ENCODE data around the gene CTSD. TPM values are rescaled to one million over a fixed set of nuclear protein-coding genes. Genes with fewer than 3 reads are reported as not detected.

CTSD gene
- total and polyA plus RNA-seq, 2 of the 8 experiments (the other 6 are each of a cell fraction or from before 2014, with no cell fraction given) = 169 to 173 TPM

GRCh38 chr11:1735271-1735670 lies 28.5 kb downstream of the CTSD start (continued):
- no peak for TF ChIP-seq NRF1 (IDR thresholded peaks at IDR 0.05; ENCODE audit: low read depth, low read length)
- TF ChIP-seq EGR1 (IDR thresholded peaks at IDR 0.05; ENCODE audit: borderline replicate concordance, low read depth, low read length) = no peak
- no peak for TF ChIP-seq GABPA (IDR thresholded peaks at IDR 0.05; ENCODE audit: borderline replicate concordance, insufficient read depth, low read length)
- no peak for TF ChIP-seq BACH1 (IDR thresholded peaks at IDR 0.05; ENCODE audit: low read length)
- TF ChIP-seq HDAC2 (IDR thresholded peaks at IDR 0.05; ENCODE audit: borderline replicate concordance in 1 of 2, low read depth in 2 of 2, low read length in 2 of 2) = no peak
